HepG2 (cell line): ENCODE measurements around the gene IFITM10. TPM values are rescaled to one million over a fixed set of nuclear protein-coding genes. Genes with fewer than 3 reads are reported as not detected.

Source experiments
- ATAC-seq: fragments of 200-7000 bp; cut with Tn5 transposase; 3 replicates; pipeline ENCODE4 v1.9.1; 2020; ENCODE audit warnings: mild to moderate bottlenecking, moderate library complexity
- BruUV-seq: library from RNA; stranded (reverse); fragments of 400-500 nt; replicated peaks from 2 replicates; lab custom pipeline; 2021; lab: Mats Ljungman, UMichigan
- CTCF ChIA-PET: fragments of 300-600 bp; formaldehyde crosslinking; extraction: SDS; loops from one replicate; lab custom pipeline; 2021; ENCODE audit warnings: low total read pairs, inconsistent platforms, low intra/inter-chr PET ratio; lab: Yijun Ruan, JAX
- POLR2A ChIA-PET: fragments of 350-600 bp; sonication (Branson Sonifier 250); formaldehyde crosslinking; loops from one replicate; lab custom pipeline; 2020; ENCODE audit warnings: antibody characterized with exemption, inconsistent platforms; lab: Yijun Ruan, JAX
- DNase-seq: peaks from one replicate; pipeline ENCODE4 v3.0.0-alpha.2; 2015; ENCODE audit warnings: low spot score
- FAIRE-seq: peaks from 3 replicates; lab custom pipeline; 2011; peaks lifted over from hg19 to GRCh38; lab: Jason Lieb, UNC
- H2AFZ ChIP-seq: one replicate; pipeline ENCODE4 v1.6.1; 2011; ENCODE audit warnings: low read length, inconsistent platforms
- H3K27ac ChIP-seq: fragments of 300-600 bp; 3 replicates; pipeline ENCODE4 v1.8.0; 2011; ENCODE audit warnings: mixed run types, mild to moderate bottlenecking, mixed read lengths, low read length, inconsistent platforms; ENCODE audit not compliant: insufficient read depth; ENCODE audit errors: extremely low read length
- H3K27me3 ChIP-seq, 2 experiments: fragments of 200-600 bp in 1 of 2; 2 replicates in 1 of 2; 3 replicates in 1 of 2; pipeline versions ENCODE4 v1.6.0 to v1.8.0; 2011; ENCODE audit warnings: low read length in 2 of 2, mild to moderate bottlenecking in 2 of 2, moderate library complexity in 2 of 2, inconsistent platforms in 1 of 2; ENCODE audit not compliant: insufficient read depth in 2 of 2, control insufficient read depth in 1 of 2
- H3K36me3 ChIP-seq, 2 experiments: fragments of 200-600 bp in 1 of 2; replicated peaks in 1 of 2; 2 replicates in 1 of 2; 3 replicates in 1 of 2; pipeline versions ENCODE4 v1.5.1 to v1.8.0; 2011; ENCODE audit warnings: low read length in 2 of 2, inconsistent platforms in 1 of 2; ENCODE audit not compliant: insufficient read depth in 2 of 2, control insufficient read depth in 1 of 2
- H3K4me1 ChIP-seq: 2 replicates; pipeline ENCODE4 v1.5.1; 2012; ENCODE audit warnings: low read length, inconsistent platforms; ENCODE audit not compliant: insufficient read depth
- H3K4me2 ChIP-seq: 2 replicates; pipeline ENCODE4 v1.6.0; 2011; ENCODE audit warnings: low read depth, low read length, inconsistent platforms
- H3K4me3 ChIP-seq, 3 experiments: fragments of 200-600 bp in 1 of 3; sonication (generic), shearing (Covaris generic) in 1 of 3; replicated peaks in 1 of 3; 2 replicates each; pipeline ENCODE4 v1.5.1; 2011 to 2016; ENCODE audit warnings: low read length in 3 of 3, inconsistent platforms in 2 of 3, low read depth in 2 of 3, mild to moderate bottlenecking in 2 of 3, control low read depth in 1 of 3, mixed read lengths in 1 of 3; ENCODE audit not compliant: insufficient read depth in 1 of 3
- H3K79me2 ChIP-seq: one replicate; pipeline ENCODE4 v1.6.1; 2011; ENCODE audit warnings: low read length, inconsistent platforms; ENCODE audit not compliant: insufficient read depth
- H3K9ac ChIP-seq: 2 replicates; pipeline ENCODE4 v1.6.0; 2011; ENCODE audit warnings: mild to moderate bottlenecking, low read depth, low read length, inconsistent platforms; ENCODE audit not compliant: insufficient read depth
- H3K9me3 ChIP-seq: 2 replicates; pipeline ENCODE4 v1.5.1; 2012; ENCODE audit warnings: mild to moderate bottlenecking, low read length
- H4K20me1 ChIP-seq: 2 replicates; pipeline ENCODE4 v1.6.0; 2011; ENCODE audit warnings: inconsistent platforms, mild to moderate bottlenecking, low read length, moderate library complexity; ENCODE audit not compliant: insufficient read depth
- ZNF138 ChIP-seq: sonication (generic); formaldehyde crosslinking; IDR thresholded peaks from 2 replicates; pipeline ENCODE4 v1.5.0; 2020; ENCODE audit warnings: mild to moderate bottlenecking, low read depth, missing genetic modification reagents
- WGBS: methylation state at CpG from one replicate; pipeline ENCODE4 v1.1.6; 2017; ENCODE audit warnings: low lambda C conversion rate; 5-methylcytosine and 5-hydroxymethylcytosine counted together
- in situ Hi-C: cut with HindIII; loops from 2 replicates; pipeline ENCODE4 v1.10.0; 2017; ENCODE audit warnings: low pct_unique_long_range_greater_than_20kb; ENCODE audit not compliant: extremely low pct_ligation_motif_present
- intact Hi-C: fragments of 100-400 bp; cut with micrococcal nuclease; formaldehyde crosslinking; loops from one replicate; pipeline ENCODE4 v1.10.0; 2022; ENCODE audit not compliant: unreplicated experiment
- polyA plus RNA-seq, 8 experiments: library from polyadenylated mRNA; depleted of rRNA in 3 of 8; stranded (reverse) in 7 of 8; unstranded in 1 of 8; fragments of >200 nt; fragmentation: Illumina TruSeq in 4 of 8; extraction: Trizol in 4 of 8; gene quantifications; 2 replicates each; pipeline versions ENCODE4 v1.2.1 to v1.2.3, GENCODE V29; 2011 to 2016; ENCODE audit warnings: low read depth in 4 of 8, missing spikeins in 1 of 8, mixed read lengths in 1 of 8; ENCODE audit not compliant: insufficient read depth in 1 of 8
- total RNA-seq, 5 experiments: library from RNA; depleted of rRNA; stranded (reverse); fragments of >200 nt; fragmentation: Illumina TruSeq; extraction: Trizol; gene quantifications; 2 replicates each; pipeline ENCODE4 v1.2.3, GENCODE V29; 2016; ENCODE audit warnings: low read depth in 1 of 5
- TF ChIP-seq, protein P1 (sequence below), 2 experiments: fragments of 450-650 bp in 1 of 2; sonication (generic) in 1 of 2; formaldehyde crosslinking in 1 of 2; IDR thresholded peaks; 2 replicates each; pipeline versions ENCODE4 v1.6.1 to v1.8.0; 2016 to 2022; ENCODE audit warnings: antibody characterized with exemption in 1 of 2, mild to moderate bottlenecking in 1 of 2, missing genetic modification reagents in 1 of 2

IFITM10 gene
- total and polyA plus RNA-seq, 2 of the 13 experiments (the other 11 are each of a cell fraction or from before 2014, with no cell fraction given), result 0.09 to 0.13 TPM

DNA sequence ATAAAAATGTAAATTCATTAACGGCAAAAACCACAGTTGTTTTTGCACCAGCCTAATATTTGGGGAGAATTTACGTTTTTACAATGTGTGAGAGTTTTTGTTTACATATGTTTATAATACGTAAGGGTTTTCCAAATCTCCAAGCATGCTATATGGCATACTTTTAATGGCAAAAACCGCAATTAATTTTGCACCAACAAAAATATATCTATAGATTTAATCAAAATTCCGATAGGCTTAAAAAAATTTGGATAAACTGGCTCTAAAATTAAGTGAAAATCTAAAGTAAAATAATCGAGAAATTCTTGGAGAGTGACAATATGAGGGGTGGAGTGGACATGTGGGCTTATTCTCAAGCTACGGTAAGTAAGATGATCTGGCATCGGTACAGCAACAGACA, 30.6 kb downstream of the IFITM10 start:
- no peak overlapping the region for H3K27ac ChIP-seq
- H3K4me3 ChIP-seq, result no peak overlapping the region
- no peak for DNase-seq
- H3K9ac ChIP-seq, result no peak overlapping the region
- no peak for TF ChIP-seq ZNF138 (CRISPR knock-in tag)
- TF ChIP-seq, protein P1, sequence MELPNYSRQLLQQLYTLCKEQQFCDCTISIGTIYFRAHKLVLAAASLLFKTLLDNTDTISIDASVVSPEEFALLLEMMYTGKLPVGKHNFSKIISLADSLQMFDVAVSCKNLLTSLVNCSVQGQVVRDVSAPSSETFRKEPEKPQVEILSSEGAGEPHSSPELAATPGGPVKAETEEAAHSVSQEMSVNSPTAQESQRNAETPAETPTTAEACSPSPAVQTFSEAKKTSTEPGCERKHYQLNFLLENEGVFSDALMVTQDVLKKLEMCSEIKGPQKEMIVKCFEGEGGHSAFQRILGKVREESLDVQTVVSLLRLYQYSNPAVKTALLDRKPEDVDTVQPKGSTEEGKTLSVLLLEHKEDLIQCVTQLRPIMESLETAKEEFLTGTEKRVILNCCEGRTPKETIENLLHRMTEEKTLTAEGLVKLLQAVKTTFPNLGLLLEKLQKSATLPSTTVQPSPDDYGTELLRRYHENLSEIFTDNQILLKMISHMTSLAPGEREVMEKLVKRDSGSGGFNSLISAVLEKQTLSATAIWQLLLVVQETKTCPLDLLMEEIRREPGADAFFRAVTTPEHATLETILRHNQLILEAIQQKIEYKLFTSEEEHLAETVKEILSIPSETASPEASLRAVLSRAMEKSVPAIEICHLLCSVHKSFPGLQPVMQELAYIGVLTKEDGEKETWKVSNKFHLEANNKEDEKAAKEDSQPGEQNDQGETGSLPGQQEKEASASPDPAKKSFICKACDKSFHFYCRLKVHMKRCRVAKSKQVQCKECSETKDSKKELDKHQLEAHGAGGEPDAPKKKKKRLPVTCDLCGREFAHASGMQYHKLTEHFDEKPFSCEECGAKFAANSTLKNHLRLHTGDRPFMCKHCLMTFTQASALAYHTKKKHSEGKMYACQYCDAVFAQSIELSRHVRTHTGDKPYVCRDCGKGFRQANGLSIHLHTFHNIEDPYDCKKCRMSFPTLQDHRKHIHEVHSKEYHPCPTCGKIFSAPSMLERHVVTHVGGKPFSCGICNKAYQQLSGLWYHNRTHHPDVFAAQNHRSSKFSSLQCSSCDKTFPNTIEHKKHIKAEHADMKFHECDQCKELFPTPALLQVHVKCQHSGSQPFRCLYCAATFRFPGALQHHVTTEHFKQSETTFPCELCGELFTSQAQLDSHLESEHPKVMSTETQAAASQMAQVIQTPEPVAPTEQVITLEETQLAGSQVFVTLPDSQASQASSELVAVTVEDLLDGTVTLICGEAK (IDR thresholded peaks at IDR 0.05), result peak; percentile 77
- TF ChIP-seq, protein P1 (CRISPR knock-in tag; IDR thresholded peaks at IDR 0.05), result no peak
- FAIRE-seq, result no peak
- H3K4me2 ChIP-seq, result no peak overlapping the region
- BruUV-seq, result no TSS peak
- H3K36me3 ChIP-seq, result no peaks in the 10 kb centered on the region
- no peaks in the 10 kb centered on the region for H3K4me1 ChIP-seq
- no peaks in the 10 kb centered on the region for H3K9me3 ChIP-seq
- intact Hi-C loops (no loop called here), in situ Hi-C loops (no loop called here)
- WGBS, result 25% methylated on average over 8 of the region's 8 CpGs
- ChIA-PET CTCF (no interaction called here), POLR2A (no interaction called here)
- no peak for ATAC-seq
- no peaks in the 10 kb centered on the region for H3K79me2 ChIP-seq
- peaks cover 2 to 30% of the 10 kb centered on the region in 2 experiments; a peak in 3 of 5 replicates for H3K27me3 ChIP-seq
- no peak overlapping the region for H2AFZ ChIP-seq
- H4K20me1 ChIP-seq, result no peaks in the 10 kb centered on the region
